Stimulated activated CD4-positive, alpha-beta T cell treated with anti-CD3 and anti-CD28 coated beads, Interleukin-12 subunit alpha, Interleukin-12 subunit beta, amount 100 ng/mL, for 24 hours (primary cell): ENCODE data around the gene APEX2.
"Not testable (repeated sequence)": the region's sequence is repeated elsewhere in the genome, so short reads cannot be mapped to it uniquely, and the experiment has no call there.

ENCODE experiments used
- DNase-seq, 2 experiments: peaks; one replicate each; pipeline ENCODE4 v3.0.0-alpha.2; 2020; ENCODE audit warnings: low read depth in 2 of 2

Gene APEX2

DNA sequence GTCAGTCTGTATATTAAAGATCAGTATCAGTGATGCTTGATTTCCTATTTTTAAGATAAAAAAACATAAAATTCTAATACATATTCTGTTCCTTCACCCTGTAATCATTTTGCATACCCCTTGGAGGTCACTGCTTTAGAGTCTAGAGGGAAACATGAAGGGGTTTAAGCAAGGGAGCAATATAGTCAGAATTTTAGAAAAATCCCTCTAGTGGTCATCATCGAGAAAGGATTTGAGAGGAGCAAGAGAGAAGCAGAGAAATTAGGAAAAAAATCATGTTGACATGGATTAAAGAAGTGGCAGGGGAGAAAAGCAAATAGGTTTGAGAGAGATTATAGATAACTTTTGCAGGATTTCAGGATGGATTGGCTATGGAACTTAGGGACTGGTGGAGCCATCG, 11.1 kb downstream of the APEX2 start:
- DNase-seq = no peak

DNA sequence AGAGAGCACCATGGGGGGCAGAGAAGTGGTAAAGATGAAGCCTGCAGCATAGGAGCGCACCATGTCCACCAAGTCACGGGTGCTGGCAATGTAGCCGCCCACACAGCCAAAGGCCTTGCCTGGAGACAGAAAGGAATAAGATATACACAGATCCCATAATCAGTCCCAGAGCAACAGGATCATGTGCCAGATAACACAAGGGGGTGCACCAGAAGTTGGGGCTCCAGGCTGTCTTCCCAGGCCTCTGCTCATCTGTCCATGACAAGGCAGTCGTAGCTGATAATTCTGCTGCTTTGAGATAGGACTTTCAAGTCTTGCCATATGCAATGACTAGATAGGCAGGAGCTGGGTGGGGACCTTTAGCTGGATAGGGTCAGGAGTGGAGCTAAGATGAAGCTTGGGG, 14.7 kb downstream of the APEX2 start:
- DNase-seq = no peak

DNA sequence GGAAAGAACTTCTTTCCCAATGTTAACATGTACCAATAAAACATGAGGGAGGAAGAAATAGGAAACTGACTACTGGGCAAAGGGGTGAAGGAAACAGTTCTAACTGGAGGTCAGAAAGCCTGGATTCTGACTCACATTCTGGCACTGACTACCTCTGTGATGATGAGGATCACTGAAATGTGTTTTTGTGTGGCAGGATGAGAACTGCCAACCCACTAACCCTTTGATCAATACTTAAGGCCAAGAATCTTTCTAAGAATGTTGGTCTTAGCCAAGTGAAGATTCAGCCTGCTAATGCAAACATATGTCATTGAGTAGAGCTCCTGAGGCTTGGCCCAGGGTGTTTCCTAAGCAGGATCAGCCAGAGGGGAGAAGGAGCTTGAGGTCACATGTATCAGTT, 26.0 kb downstream of the APEX2 start:
- no peak for DNase-seq

DNA sequence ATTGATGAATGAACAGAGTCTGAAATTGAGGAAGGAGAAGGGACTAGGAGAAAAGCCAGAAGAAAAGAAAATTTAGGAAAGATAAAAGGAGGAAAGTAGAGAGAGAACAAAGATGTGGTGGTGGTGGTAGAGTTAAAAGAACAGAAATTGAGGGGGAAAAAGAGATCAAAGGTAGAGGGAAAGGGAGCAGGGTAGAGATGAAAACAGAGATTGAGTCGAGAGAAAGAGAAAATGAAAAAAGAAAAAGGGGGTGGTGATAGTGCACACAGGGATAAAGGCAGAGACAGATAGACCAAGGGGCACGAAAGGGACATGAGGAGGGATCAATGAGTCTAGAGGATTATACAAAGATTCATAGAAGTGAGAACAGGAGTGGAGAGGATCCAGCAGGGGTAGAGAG, 26.7 kb downstream of the APEX2 start:
- DNase-seq = no peak

DNA sequence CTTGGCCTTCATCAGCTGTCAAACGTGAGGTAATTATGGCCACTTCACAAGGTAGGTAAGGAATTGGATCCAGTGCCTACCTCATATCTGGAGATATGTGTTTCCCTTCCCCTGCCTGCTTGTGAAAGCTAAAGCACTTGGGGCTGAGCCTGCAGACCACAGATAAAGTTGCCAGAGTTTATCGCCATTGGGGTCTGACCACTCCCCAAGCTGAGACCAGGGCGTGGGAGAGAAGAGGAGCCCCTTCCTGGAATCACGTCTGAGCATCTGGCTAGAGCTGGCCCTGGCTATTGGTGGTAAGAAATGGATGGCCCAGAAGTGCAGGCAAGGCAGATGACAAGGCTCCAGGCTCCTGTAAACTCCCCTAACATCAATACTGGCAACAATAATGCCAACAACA, 27.9 kb downstream of the APEX2 start:
- no peak for DNase-seq

DNA sequence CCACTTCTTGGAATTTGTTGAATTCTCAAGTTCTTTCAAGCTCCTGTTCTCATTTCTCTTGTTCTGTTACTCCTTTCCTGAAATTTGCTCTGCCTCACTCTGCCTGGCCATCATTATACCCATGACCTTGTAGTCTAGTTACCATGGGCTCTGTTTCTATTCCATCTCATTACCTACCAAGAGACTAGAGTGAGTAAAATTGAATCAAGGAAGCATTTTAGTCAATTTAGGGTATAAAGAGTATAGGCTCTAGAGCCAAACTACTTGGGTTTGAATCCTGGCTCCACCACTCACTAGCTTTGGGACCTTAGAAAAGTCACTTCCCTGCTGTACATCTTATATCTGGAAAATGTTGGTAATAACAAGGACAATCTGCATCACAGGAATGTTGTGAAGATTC, 28.4 kb downstream of the APEX2 start:
- DNase-seq = no peak

DNA sequence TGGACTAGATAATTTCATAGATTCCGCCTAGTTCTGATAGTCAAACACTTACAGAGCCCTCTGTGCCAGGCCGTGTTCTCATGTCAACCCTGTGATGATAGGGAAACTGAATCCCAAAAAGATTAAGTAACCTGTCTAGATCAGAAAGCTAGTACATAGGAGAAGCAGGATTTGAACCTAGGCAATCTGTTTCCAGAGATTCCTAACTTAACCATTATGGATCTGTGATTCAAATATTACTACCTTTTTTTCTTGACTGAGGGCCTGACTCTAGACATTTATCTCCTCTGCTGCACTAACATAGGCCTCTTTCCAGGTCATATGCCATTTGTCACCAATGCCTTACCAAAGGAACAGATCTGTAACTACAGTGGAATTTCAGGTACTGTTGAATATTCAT, 29.1 kb downstream of the APEX2 start:
- no peak for DNase-seq

DNA sequence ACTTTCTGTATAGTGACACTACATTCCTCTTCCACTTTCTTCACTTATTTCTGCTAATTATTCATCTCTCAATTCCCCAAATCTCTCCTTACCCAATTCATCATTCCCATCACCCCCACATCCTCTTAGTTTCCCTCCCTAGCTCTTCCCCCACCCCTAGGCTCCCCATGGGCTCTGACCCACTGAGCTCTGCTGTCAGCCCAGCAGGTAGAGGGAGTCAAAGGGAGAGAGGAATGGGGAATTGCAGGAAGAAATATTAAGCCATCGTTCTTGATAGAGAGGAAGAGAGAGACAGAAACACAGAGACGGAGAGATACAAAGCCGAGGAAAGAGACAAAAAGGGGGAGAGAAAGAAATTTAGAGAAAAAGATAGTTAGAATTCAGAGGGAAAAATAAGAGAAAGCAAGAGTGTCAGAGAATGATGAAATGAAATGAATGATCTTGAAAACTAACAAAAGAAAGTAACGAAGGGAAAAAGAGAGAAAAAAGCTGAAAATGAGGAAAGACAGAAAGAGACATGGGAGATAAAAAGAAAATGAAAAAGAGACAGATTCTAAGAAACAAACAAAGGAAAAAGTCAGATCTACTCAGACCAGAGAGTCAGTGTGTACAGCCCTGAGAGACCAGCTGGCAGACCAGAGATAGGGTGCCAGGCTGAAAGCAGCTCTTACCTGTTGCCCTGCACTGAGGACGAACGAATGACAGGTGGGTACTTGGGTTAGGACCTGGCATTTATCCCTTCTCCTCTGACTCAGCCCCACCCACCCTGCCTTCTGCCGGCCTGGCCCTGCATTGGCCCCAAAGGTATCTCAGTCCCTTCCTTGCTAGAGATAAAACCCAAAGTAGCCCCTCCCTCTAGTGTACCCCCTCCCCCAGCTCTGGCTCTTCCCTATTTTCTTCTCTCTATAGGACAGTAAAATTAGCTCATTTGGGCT, 30.4 kb downstream of the APEX2 start, which contains the start of gene ALAS2:
Gene ALAS2 (minus strand): TSS at position 707 of the 935 bp plus-strand sequence. CDS start 4,977 bp downstream, outside the sequence.
- DNase-seq = no peak

DNA sequence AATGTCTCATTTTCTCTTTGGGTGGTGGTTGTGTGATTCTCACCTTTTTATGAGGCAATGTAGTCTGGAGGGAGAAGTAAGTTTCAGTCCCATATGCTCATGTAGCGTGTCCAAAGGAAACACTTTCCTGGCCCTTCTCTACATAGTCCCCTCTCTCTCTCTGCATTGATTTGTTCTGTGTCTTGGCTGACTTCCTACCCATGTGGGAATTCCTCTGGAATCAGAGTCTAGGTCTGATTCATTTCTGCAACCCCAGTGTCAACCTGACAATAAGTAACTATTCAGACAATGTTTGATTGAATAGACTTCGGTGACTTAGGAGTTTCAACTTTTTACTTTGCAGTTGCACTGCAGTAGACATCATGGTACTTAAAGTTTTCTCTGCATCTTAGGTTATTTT, 33.3 kb downstream of the APEX2 start:
- DNase-seq = no peak

DNA sequence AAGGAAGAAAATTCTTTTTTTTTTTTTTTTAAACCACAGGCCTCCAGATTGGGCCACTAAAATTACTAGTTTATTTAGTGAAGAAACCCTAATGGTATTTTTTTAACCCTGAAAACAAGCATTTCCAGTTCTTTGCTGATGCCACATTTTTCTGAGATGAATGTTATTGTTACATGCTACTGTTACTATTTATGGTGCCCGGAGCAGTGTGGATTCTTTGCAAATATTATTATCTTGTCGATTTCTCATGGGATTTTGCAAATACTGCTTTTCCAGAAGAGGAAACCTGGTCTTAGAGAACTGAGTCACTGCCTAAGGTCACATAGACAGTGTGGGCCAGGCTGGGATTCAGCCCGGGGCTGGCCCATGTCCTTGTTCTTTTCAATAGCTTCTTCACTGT, 39.3 kb downstream of the APEX2 start:
- no peak for DNase-seq

DNA sequence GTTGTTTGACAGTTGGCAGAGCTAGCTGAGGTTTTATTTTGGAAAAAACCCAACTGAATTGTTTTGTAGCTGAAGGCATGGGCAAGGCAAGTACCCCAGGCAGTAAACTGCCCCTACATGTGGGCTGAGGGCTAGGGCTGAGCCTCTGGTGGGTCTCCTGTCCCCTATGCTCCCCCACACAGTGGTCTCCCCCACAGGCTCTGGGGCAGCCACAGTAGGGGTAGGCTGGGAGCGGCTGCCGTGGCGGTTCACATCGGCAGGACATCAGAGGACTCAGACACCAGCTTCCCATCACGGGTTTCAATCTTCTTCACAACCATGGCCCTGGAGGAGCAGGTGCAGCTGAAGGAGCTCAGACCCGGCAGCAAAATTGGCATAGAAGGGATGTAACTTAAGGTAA, 41.4 kb downstream of the APEX2 start:
- DNase-seq = no peak

DNA sequence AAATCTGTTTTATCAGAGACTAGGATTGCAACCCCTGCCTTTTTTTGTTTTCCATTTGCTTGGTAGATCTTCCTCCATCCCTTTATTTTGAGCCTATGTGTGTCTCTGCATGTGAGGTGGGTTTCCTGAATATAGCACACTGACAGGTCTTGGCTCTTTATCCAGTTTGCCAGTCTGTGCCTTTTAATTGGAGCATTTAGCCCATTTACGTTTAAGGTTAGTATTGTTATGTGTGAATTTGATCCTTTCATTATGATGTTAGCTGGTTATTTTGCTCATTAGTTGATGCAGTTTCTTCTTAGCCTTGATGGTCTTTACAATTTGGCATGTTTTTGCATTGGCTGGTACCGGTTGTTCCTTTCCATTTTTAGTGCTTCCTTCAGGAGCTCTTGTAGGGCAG, 50.4 kb downstream of the APEX2 start:
- not testable (repeated sequence) for DNase-seq

DNA sequence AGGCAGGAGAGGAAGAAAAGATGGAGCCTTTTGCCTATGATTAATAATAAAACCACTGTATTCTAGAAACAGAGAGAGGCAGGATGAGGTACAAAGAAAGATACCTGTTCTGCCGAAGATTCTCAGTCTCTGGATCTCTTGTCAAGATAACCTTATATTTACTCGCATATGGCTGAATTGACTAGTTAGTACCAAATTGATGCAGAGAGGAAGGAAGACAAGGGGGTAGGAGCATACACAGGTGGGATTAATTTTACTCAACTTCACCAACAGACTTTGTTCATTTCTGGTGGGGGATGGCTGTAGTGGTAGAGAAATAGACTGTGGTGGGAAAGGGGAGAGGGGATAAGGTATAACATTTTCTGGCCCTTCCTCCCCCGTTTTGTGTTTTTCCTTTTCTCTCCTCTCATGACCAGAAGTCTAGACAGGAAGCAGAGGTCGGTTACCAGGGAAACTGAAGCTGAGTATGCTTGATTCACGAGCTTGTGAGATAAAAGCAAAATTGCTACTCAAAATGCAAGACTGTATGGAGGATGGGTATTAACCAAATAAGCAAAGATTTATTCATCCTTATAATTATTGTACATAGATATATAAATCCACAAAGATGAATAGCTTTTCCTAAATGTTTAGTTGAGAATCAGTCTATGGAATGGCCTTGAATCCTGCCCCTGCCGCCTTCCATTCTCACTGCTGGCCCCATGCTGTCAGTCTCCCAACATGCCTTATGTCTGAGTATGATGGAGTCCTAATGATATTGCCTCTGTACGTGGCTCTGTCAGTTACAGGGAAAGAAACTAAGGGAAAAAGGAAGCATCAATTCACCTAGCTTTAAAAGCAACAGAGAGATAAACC, 56.9 kb downstream of the APEX2 start:
- DNase-seq = no peak

DNA sequence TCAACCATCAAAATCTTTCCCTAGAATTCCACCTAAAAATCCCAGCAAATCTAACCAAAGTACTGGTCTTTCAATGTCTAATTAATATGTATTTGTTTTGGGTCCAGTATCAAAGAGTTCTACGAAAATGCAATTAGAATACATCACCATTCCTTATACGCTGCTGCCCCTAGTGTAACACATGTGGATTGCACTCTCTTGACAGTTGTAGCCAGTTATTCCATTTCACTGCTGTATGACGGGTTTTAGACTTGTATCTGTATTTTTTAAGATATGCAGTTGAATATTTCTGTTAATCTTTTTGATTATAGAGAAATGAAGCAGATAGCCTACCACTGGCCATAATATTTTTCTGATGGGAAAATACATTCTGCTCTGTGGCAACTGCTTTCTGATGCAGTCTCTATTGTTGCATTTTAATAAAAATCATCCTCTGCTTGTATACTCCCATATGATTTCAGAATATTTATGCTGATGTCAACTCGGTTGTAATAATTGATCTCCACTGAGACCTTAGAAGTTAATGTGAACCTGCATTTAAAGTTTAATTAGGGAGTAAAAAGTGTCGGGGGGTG, 57.6 kb downstream of the APEX2 start:
- DNase-seq = peak in 1 of 2 experiments; percentile 2
